ENCODE data around the gene MRPS22. TPM values are rescaled to one million over a fixed set of nuclear protein-coding genes. Genes with fewer than 3 reads are reported as not detected.

Gene MRPS22
- total RNA-seq, 1 donor from 2014 or later: 77.7 TPM

GRCh38 chr3:139304383-139304782 lies 39.4 kb upstream of the MRPS22 start:
- Histone ChIP-seq H3K27me3 (ENCODE audit: control insufficient read depth, insufficient read depth, low read length) (no peaks in the 10 kb centered on the region), H3K4me3 (ENCODE audit: low read depth, low read length) (no peak overlapping the region), H3K36me3 (ENCODE audit: control insufficient read depth, insufficient read depth, low read length) (no peaks in the 10 kb centered on the region)
- FAIRE-seq: no peak
- DNase-seq (ENCODE audit: low read depth): no peak
- no peak for TF ChIP-seq CTCF (IDR thresholded peaks at IDR 0.05; ENCODE audit: insufficient read depth, low read length, severe bottlenecking)

- no peak for FAIRE-seq
Observed at GRCh38 chr3:139306078-139306477, 37.7 kb upstream of the MRPS22 start.

DNA sequence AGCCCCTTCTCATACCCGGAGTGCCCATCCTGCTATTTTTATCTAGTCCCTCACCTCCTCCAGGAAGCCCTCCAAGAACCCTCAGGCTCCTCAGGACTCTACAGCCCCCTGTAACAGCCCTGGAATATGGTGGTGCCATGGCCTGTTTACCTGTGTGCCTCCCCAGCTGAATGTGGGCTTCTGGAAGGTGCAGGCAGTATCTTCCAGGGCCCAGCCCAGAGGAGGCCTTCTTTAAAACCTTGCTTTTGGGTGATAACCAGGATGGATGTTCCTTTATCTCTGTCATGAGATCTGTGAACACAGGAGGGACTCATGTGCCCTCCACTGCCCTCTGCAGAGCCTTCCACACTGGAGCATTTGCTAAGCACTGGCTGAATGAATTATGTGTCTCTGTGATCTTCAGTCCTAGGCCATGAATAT lies 36.7 kb upstream of the MRPS22 start:
- Histone ChIP-seq H3K4me3 (ENCODE audit: low read depth, low read length) (no peak overlapping the region), H3K36me3 (ENCODE audit: control insufficient read depth, insufficient read depth, low read length) (no peaks in the 10 kb centered on the region), H3K27me3 (ENCODE audit: control insufficient read depth, insufficient read depth, low read length) (no peaks in the 10 kb centered on the region)
- TF ChIP-seq CTCF (IDR thresholded peaks at IDR 0.05; ENCODE audit: insufficient read depth, low read length, severe bottlenecking): no peak
- FAIRE-seq (no peak), DNase-seq (ENCODE audit: low read depth) (no peak)

More at GRCh38 chr3:139306078-139306477, 37.7 kb upstream of the MRPS22 start:
- no peak for TF ChIP-seq CTCF (IDR thresholded peaks at IDR 0.05; ENCODE audit: insufficient read depth, low read length, severe bottlenecking)
- no peaks in the 10 kb centered on the region for H3K36me3 ChIP-seq (ENCODE audit: control insufficient read depth, insufficient read depth, low read length)
- H3K4me3 ChIP-seq (ENCODE audit: low read depth, low read length): no peak overlapping the region
- no peaks in the 10 kb centered on the region for H3K27me3 ChIP-seq (ENCODE audit: control insufficient read depth, insufficient read depth, low read length)
- DNase-seq (ENCODE audit: low read depth): no peak

GRCh38 chr3:139307601-139308555 lies 35.9 kb upstream of the MRPS22 start:
- H3K27me3 ChIP-seq (ENCODE audit: control insufficient read depth, insufficient read depth, low read length): no peaks in the 10 kb centered on the region
- no peak overlapping the region for H3K4me3 ChIP-seq (ENCODE audit: low read depth, low read length)
- FAIRE-seq (no peak), DNase-seq (ENCODE audit: low read depth) (no peak)
- no peaks in the 10 kb centered on the region for H3K36me3 ChIP-seq (ENCODE audit: control insufficient read depth, insufficient read depth, low read length)
- TF ChIP-seq CTCF (IDR thresholded peaks at IDR 0.05; ENCODE audit: insufficient read depth, low read length, severe bottlenecking): no peak

GRCh38 chr3:139308560-139308959 lies 35.3 kb upstream of the MRPS22 start:
- DNase-seq (ENCODE audit: low read depth) (no peak), FAIRE-seq (no peak)
- H3K4me3 ChIP-seq (ENCODE audit: low read depth, low read length): no peak overlapping the region
- H3K27me3 ChIP-seq (ENCODE audit: control insufficient read depth, insufficient read depth, low read length): no peaks in the 10 kb centered on the region
- H3K36me3 ChIP-seq (ENCODE audit: control insufficient read depth, insufficient read depth, low read length): no peaks in the 10 kb centered on the region
- no peak for TF ChIP-seq CTCF (IDR thresholded peaks at IDR 0.05; ENCODE audit: insufficient read depth, low read length, severe bottlenecking)

Data from bronchial epithelial cell (primary cell).